Measurements from ENCODE around the gene DDX41.
"Not testable (repeated sequence)": the region's sequence is repeated elsewhere in the genome, so short reads cannot be mapped to it uniquely, and the experiment has no call there.

The DDX41 gene

GRCh38 chr5:177516601-177517568, at the start of gene DDX41:
Gene DDX41, minus strand, starts transcription at chr5:177516961. Its CDS starts 16 bp downstream, at chr5:177516945.
- FAIRE-seq = peak; percentile 21
- no peak for TF ChIP-seq CTCF (IDR thresholded peaks at IDR 0.05; ENCODE audit: insufficient read depth, missing control alignments)
- DNase-seq (ENCODE audit: insufficient read length, low spot score) = peak; percentile 100

GRCh38 chr5:177565046-177565445, 48.3 kb upstream of the DDX41 start:
- FAIRE-seq (no peak), DNase-seq (ENCODE audit: insufficient read length, low spot score) (no peak)
- no peak for TF ChIP-seq CTCF (IDR thresholded peaks at IDR 0.05; ENCODE audit: insufficient read depth, missing control alignments)

- not testable (repeated sequence) for FAIRE-seq; DNase-seq (ENCODE audit: insufficient read length, low spot score)
These were observed 42.7 kb upstream of the DDX41 start for GRCh38 chr5:177559446-177559941.

GRCh38 chr5:177557796-177558195, 41.0 kb upstream of the DDX41 start:
- no peak for TF ChIP-seq CTCF (IDR thresholded peaks at IDR 0.05; ENCODE audit: insufficient read depth, missing control alignments)
- DNase-seq (ENCODE audit: insufficient read length, low spot score) (no peak), FAIRE-seq (no peak)

- DNase-seq (ENCODE audit: insufficient read length, low spot score) = no peak
- FAIRE-seq = no peak
- no peak for TF ChIP-seq CTCF (IDR thresholded peaks at IDR 0.05; ENCODE audit: insufficient read depth, missing control alignments)
These were observed 40.4 kb upstream of the DDX41 start for GRCh38 chr5:177557041-177557647.

GRCh38 chr5:177555665-177556064, 38.9 kb upstream of the DDX41 start:
- DNase-seq (ENCODE audit: insufficient read length, low spot score) = no peak
- FAIRE-seq = no peak

More at GRCh38 chr5:177555665-177556064, 38.9 kb upstream of the DDX41 start:
- no peak for TF ChIP-seq CTCF (IDR thresholded peaks at IDR 0.05; ENCODE audit: insufficient read depth, missing control alignments)
